ENCODE measurements around the gene COL5A1. TPM values are rescaled to one million over a fixed set of nuclear protein-coding genes. Genes with fewer than 3 reads are reported as not detected.

The COL5A1 gene
- total and polyA plus RNA-seq, 11 donors, result 7.6 to 91.3 (median 13.4) TPM

GRCh38 chr9:134721344-134721743, 79.7 kb downstream of the COL5A1 start:
- H3K36me3 ChIP-seq, result peaks cover 0 to 6% (median 0%) of the 10 kb centered on the region in 9 donors
- intact Hi-C loops (cut with DNase I), result no loop called here
- peak overlapping the region in 1 of 12 donors; percentile 6 for H3K27ac ChIP-seq
- ATAC-seq, result no peak
- H3K4me3 ChIP-seq, result no peak overlapping the region
- no peak for DNase-seq
- whole genome bisulfite sequencing, 4 donors, result 96 to 100% (median 96%) methylated on average over 9 of the region's 9 CpGs
- peaks cover 0 to 22% (median 0%) of the 10 kb centered on the region in 12 donors for H3K4me1 ChIP-seq
- no peaks in the 10 kb centered on the region for H3K27me3 ChIP-seq
- H3K9me3 ChIP-seq, result no peaks in the 10 kb centered on the region
- TF ChIP-seq CTCF (IDR thresholded peaks at IDR 0.05), result no peak
- no peak for TF ChIP-seq POLR2A (IDR thresholded peaks at IDR 0.05)

- DNase-seq, result no peak
- Histone ChIP-seq H3K27ac (peak overlapping the region in 1 of 12 donors; percentile 6), H3K4me3 (no peak overlapping the region), H3K4me1 (peaks cover 0 to 19% (median 0%) of the 10 kb centered on the region in 12 donors), H3K9me3 (no peaks in the 10 kb centered on the region), H3K36me3 (peaks cover 0 to 6% (median 0%) of the 10 kb centered on the region in 9 donors), H3K27me3 (no peaks in the 10 kb centered on the region)
- no peak for ATAC-seq
- no peak for TF ChIP-seq POLR2A (IDR thresholded peaks at IDR 0.05)
- no peak for TF ChIP-seq CTCF (IDR thresholded peaks at IDR 0.05)
- 88 to 95% (median 94%) methylated on average over 10 to 15 of the region's 15 CpGs for WGBS, 4 donors
- intact Hi-C loops (cut with DNase I), result no loop called here
Observed at GRCh38 chr9:134722120-134722701, 80.6 kb downstream of the COL5A1 start.

- Histone ChIP-seq H3K4me3 (no peak overlapping the region), H3K9me3 (no peaks in the 10 kb centered on the region), H3K4me1 (peaks cover 0 to 19% (median 0%) of the 10 kb centered on the region in 12 donors), H3K27ac (no peak overlapping the region), H3K36me3 (peaks cover 0 to 12% (median 0%) of the 10 kb centered on the region in 9 donors), H3K27me3 (no peaks in the 10 kb centered on the region)
- DNase-seq, result peak in 1 of 5 donors; percentile 22
- 67 to 91% (median 84%) methylated on average over 15 to 17 of the region's 17 CpGs for WGBS, 4 donors
- TF ChIP-seq POLR2A (IDR thresholded peaks at IDR 0.05) (no peak), CTCF (IDR thresholded peaks at IDR 0.05) (no peak)
- no peak for ATAC-seq
- intact Hi-C loops (cut with DNase I), result no loop called here
Observed at GRCh38 chr9:134723037-134723436, 81.4 kb downstream of the COL5A1 start.

- no peak for ATAC-seq
- Histone ChIP-seq H3K4me1 (peaks cover 0 to 19% (median 0%) of the 10 kb centered on the region in 12 donors), H3K27me3 (no peaks in the 10 kb centered on the region), H3K4me3 (no peak overlapping the region), H3K27ac (peak overlapping the region in 6 of 12 donors; percentile 11 to 49 (median 28)), H3K9me3 (no peaks in the 10 kb centered on the region), H3K36me3 (peaks cover 0 to 15% (median 0%) of the 10 kb centered on the region in 9 donors)
- peak in 1 of 5 donors; percentile 24 for DNase-seq
- WGBS, 4 donors, result 82 to 92% (median 91%) methylated on average over 12 to 13 of the region's 13 CpGs
- TF ChIP-seq POLR2A (IDR thresholded peaks at IDR 0.05), result no peak
- no peak for TF ChIP-seq CTCF (IDR thresholded peaks at IDR 0.05)
- intact Hi-C loops (cut with DNase I), result no loop called here
Observed at GRCh38 chr9:134723491-134724190, 82.0 kb downstream of the COL5A1 start.

All from heart left ventricle (tissue), 16 donors.